K562 (cell line): ENCODE results near the gene WASL. TPM values are rescaled to one million over a fixed set of nuclear protein-coding genes. Genes with fewer than 3 reads are reported as not detected.

Experiments
- CHD1 ChIP-seq: fragments of 200-600 bp; sonication (generic); IDR thresholded peaks from one replicate; pipeline ENCODE4 v1.6.1; 2012; ENCODE audit warnings: mild to moderate bottlenecking, moderate library complexity, low read length, inconsistent platforms
- COPS2 ChIP-seq: fragments of 450-650 bp; conservative IDR thresholded peaks from 2 replicates; pipeline ENCODE4 v1.6.1; 2016; ENCODE audit warnings: mild to moderate bottlenecking, moderate library complexity
- DNMT1 ChIP-seq: fragments of 450-650 bp; IDR thresholded peaks from 2 replicates; pipeline ENCODE4 v1.6.1; 2016; ENCODE audit warnings: antibody characterized with exemption, mild to moderate bottlenecking
- E2F3 ChIP-seq: fragments of 250-450 bp; sonication (Bioruptor Pico); IDR thresholded peaks from 2 replicates; pipeline ENCODE4 v1.4.0; 2020; ENCODE audit warnings: mild to moderate bottlenecking
- ETS2 ChIP-seq: IDR thresholded peaks from 2 replicates; pipeline ENCODE4 v1.6.1; 2016; ENCODE audit warnings: borderline replicate concordance, missing genetic modification characterization, mild to moderate bottlenecking, moderate library complexity, missing compliant biosample characterization; ENCODE audit not compliant: poor library complexity, severe bottlenecking
- FUS ChIP-seq: fragments of 200-400 bp; formaldehyde crosslinking; optimal IDR thresholded peaks from 2 replicates; pipeline ENCODE3; 2017; ENCODE audit warnings: low read depth, low read length
- HDAC8 ChIP-seq: fragments of 450-650 bp; IDR thresholded peaks from 2 replicates; pipeline ENCODE4 v1.6.1; 2016; ENCODE audit warnings: mild to moderate bottlenecking, missing genetic modification characterization, moderate library complexity, missing compliant biosample characterization
- HIVEP1 ChIP-seq: fragments of 250-450 bp; sonication (Bioruptor Pico); IDR thresholded peaks from 2 replicates; pipeline ENCODE4 v1.4.0; 2020; ENCODE audit warnings: mild to moderate bottlenecking
- HNRNPK ChIP-seq: fragments of 200-400 bp; formaldehyde crosslinking; IDR thresholded peaks from one replicate; pipeline ENCODE4 v1.6.1; 2018; ENCODE audit warnings: mild to moderate bottlenecking, low read depth, low read length; ENCODE audit not compliant: poor library complexity, severe bottlenecking
- HNRNPUL1 ChIP-seq: fragments of 200-400 bp; formaldehyde crosslinking; IDR thresholded peaks from 2 replicates; pipeline ENCODE4 v1.6.1; 2017; ENCODE audit warnings: low read length
- ILK ChIP-seq: fragments of 450-650 bp; IDR thresholded peaks from 2 replicates; pipeline ENCODE4 v1.6.1; 2016; ENCODE audit warnings: missing genetic modification characterization, low read depth, mild to moderate bottlenecking, missing compliant biosample characterization, moderate library complexity, borderline replicate concordance
- NR2C1 ChIP-seq, 2 experiments: fragments of 450-650 bp; IDR thresholded peaks; 2 replicates each; pipeline ENCODE4 v1.6.1; 2017; ENCODE audit warnings: mild to moderate bottlenecking in 2 of 2, antibody characterized with exemption in 1 of 2, inconsistent platforms in 1 of 2, missing compliant biosample characterization in 1 of 2, missing genetic modification characterization in 1 of 2
- NRF1 ChIP-seq, 2 experiments: fragments of 450-650 bp; IDR thresholded peaks in 1 of 2; conservative IDR thresholded peaks in 1 of 2; 2 replicates each; pipeline ENCODE4 v1.6.1; 2014; ENCODE audit warnings: mild to moderate bottlenecking in 2 of 2
- SIN3A ChIP-seq, 2 experiments: fragments of 150-350 bp in 1 of 2; IDR thresholded peaks; 2 replicates each; pipeline ENCODE4 v1.6.1; 2011 to 2016; ENCODE audit warnings: borderline replicate concordance in 2 of 2, low read depth in 2 of 2, low read length in 2 of 2, mild to moderate bottlenecking in 2 of 2, moderate library complexity in 2 of 2; ENCODE audit not compliant: control insufficient read depth in 1 of 2
- SUPT5H ChIP-seq: fragments of 450-650 bp; IDR thresholded peaks from 2 replicates; pipeline ENCODE4 v1.6.1; 2016
- ZNF121 ChIP-seq: sonication (generic); formaldehyde crosslinking; conservative IDR thresholded peaks from 2 replicates; pipeline ENCODE4 v1.8.0; 2022; ENCODE audit warnings: missing genetic modification reagents
- ZNF134 ChIP-seq: fragments of 250-450 bp; sonication (Bioruptor Pico); conservative IDR thresholded peaks from 2 replicates; pipeline ENCODE4 v1.4.0; 2020
- ZNF644 ChIP-seq: fragments of 200-800 bp; sonication (Bioruptor generic); IDR thresholded peaks from 2 replicates; pipeline ENCODE4 v1.6.1; 2016; ENCODE audit warnings: low read depth, missing genetic modification characterization, missing compliant biosample characterization
- polyA plus RNA-seq, 8 experiments: library from polyadenylated mRNA; depleted of rRNA in 4 of 8; stranded (reverse) in 5 of 8; unstranded in 3 of 8; fragments of >200 nt; fragmentation: Nextera tagmentation in 2 of 8; fragmentation: Illumina TruSeq in 1 of 8; extraction: Ambion mirVana in 2 of 8; extraction: Trizol in 1 of 8; gene quantifications; 2 replicates each; pipeline versions ENCODE4 v1.2.1 to v1.2.3, GENCODE V29; 2011 to 2014; ENCODE audit warnings: inconsistent platforms in 1 of 8, missing spikeins in 1 of 8
- total RNA-seq, 7 experiments: library from RNA; depleted of rRNA in 6 of 7; stranded (reverse); fragments of >200 nt in 6 of 7; fragmentation: Illumina TruSeq in 2 of 7; extraction: Trizol in 2 of 7; gene quantifications; 2 replicates each; pipeline versions ENCODE4 v1.2.1 to v1.2.3, GENCODE V29; 2011 to 2021; ENCODE audit warnings: low replicate concordance in 1 of 7
- TF ChIP-seq, protein P1 (sequence below): fragments of 250-450 bp; sonication (Bioruptor Pico); IDR thresholded peaks from 2 replicates; pipeline ENCODE4 v1.8.0; 2021; ENCODE audit warnings: moderate library complexity, mild to moderate bottlenecking, inconsistent platforms
- TF ChIP-seq, protein P2 (sequence below): fragments of 250-450 bp; sonication (Bioruptor Pico); IDR thresholded peaks from 2 replicates; pipeline ENCODE4 v1.8.0; 2022; ENCODE audit warnings: inconsistent platforms
- TF ChIP-seq, protein P3 (sequence below): sonication (generic); formaldehyde crosslinking; IDR thresholded peaks from 2 replicates; pipeline ENCODE4 v1.9.0; 2022; ENCODE audit warnings: mild to moderate bottlenecking, missing genetic modification reagents
- TF ChIP-seq, protein P4 (sequence below): fragments of 250-450 bp; sonication (Bioruptor Pico); IDR thresholded peaks from 2 replicates; pipeline ENCODE4 v1.5.0; 2021; ENCODE audit warnings: mild to moderate bottlenecking, moderate library complexity

The WASL gene
- total and polyA plus RNA-seq, 9 of the 15 experiments (the other 6 are each of a cell fraction or from before 2014, with no cell fraction given) = 3.2 to 13.9 (median 8.3) TPM

DNA sequence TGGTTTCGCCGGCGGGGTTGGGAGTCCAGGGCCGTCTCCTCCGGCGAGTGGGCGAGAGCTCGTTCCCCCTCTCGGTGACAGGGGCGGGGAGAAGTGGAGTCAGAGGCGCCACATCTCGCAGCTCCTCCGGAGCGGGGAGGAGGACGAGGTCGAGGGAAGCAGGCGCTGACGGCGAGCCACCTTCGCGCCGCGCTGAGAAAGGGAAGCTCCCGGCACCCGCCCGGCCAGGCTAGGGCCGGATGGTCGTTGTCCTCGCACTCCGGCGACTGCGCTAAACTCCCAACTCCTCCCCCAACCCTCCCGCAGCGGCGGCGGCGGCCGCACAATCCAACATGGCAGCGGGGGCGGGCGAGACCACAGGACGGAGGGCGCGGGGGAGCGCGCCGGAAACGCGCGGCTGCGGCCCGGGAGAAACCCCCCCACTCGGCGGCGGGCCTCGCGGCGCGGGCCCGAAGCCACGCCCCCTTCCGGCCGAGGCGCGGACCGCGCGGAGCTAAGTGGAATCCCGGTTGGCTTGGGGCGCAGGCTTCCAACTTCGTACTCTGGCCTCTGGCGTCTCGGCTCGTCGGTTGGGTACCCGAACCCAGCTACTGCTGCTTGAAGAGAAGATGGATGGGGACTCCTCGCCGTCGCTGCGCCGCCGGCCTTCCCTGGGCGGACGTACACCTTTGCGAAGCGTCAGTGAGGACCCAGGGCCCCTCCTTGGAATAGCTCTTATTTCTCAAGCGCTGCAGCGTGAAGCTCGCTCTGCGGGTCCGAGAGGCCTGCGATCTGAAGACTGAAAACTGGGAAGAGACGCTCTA lies at the start of gene WASL (continued):
- TF ChIP-seq SIN3A (IDR thresholded peaks at IDR 0.05; ENCODE audit: borderline replicate concordance in 2 of 2, control insufficient read depth in 1 of 2, low read depth in 2 of 2, low read length in 2 of 2) (peak; percentile 61 to 82; a peak in 2 of 4 replicates), E2F3 (CRISPR knock-in tag) (0 out of 2 replicates have a peak, but pooled peaks have one; percentile 66), FUS (peak; percentile 95), DNMT1 (no peak), ETS2 (tag) (peak; percentile 94), HNRNPUL1 (no peak), NR2C1 (IDR thresholded peaks at IDR 0.05) (no peak), NR2C1 (tag; IDR thresholded peaks at IDR 0.05) (no peak), COPS2 (no peak), HDAC8 (tag) (0 out of 2 replicates have a peak, but pooled peaks have one; percentile 7), ILK (no peak), HNRNPK (peak; percentile 44), NRF1 (conservative IDR thresholded peaks at IDR 0.05 in 1 of 2, IDR thresholded peaks at IDR 0.05 in 1 of 2) (peak; percentile 88 to 90), ZNF134 (no peak), ZNF121 (CRISPR knock-in tag) (no peak), ZNF644 (tag) (peak; percentile 41; the same call in 1 of the 2 replicates), HIVEP1 (peak; percentile 72; the same call in 1 of the 2 replicates), CHD1 (no peak), SUPT5H (peak; percentile 97)
- TF ChIP-seq, protein P1, sequence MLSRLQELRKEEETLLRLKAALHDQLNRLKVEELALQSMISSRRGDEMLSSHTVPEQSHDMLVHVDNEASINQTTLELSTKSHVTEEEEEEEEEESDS = no peak
- TF ChIP-seq, protein P2, sequence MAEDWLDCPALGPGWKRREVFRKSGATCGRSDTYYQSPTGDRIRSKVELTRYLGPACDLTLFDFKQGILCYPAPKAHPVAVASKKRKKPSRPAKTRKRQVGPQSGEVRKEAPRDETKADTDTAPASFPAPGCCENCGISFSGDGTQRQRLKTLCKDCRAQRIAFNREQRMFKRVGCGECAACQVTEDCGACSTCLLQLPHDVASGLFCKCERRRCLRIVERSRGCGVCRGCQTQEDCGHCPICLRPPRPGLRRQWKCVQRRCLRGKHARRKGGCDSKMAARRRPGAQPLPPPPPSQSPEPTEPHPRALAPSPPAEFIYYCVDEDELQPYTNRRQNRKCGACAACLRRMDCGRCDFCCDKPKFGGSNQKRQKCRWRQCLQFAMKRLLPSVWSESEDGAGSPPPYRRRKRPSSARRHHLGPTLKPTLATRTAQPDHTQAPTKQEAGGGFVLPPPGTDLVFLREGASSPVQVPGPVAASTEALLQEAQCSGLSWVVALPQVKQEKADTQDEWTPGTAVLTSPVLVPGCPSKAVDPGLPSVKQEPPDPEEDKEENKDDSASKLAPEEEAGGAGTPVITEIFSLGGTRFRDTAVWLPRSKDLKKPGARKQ (CRISPR knock-in tag) = no peak
- TF ChIP-seq, protein P3, sequence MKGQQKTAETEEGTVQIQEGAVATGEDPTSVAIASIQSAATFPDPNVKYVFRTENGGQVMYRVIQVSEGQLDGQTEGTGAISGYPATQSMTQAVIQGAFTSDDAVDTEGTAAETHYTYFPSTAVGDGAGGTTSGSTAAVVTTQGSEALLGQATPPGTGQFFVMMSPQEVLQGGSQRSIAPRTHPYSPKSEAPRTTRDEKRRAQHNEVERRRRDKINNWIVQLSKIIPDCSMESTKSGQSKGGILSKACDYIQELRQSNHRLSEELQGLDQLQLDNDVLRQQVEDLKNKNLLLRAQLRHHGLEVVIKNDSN (CRISPR knock-in tag) = peak; percentile 49
- TF ChIP-seq, protein P4, sequence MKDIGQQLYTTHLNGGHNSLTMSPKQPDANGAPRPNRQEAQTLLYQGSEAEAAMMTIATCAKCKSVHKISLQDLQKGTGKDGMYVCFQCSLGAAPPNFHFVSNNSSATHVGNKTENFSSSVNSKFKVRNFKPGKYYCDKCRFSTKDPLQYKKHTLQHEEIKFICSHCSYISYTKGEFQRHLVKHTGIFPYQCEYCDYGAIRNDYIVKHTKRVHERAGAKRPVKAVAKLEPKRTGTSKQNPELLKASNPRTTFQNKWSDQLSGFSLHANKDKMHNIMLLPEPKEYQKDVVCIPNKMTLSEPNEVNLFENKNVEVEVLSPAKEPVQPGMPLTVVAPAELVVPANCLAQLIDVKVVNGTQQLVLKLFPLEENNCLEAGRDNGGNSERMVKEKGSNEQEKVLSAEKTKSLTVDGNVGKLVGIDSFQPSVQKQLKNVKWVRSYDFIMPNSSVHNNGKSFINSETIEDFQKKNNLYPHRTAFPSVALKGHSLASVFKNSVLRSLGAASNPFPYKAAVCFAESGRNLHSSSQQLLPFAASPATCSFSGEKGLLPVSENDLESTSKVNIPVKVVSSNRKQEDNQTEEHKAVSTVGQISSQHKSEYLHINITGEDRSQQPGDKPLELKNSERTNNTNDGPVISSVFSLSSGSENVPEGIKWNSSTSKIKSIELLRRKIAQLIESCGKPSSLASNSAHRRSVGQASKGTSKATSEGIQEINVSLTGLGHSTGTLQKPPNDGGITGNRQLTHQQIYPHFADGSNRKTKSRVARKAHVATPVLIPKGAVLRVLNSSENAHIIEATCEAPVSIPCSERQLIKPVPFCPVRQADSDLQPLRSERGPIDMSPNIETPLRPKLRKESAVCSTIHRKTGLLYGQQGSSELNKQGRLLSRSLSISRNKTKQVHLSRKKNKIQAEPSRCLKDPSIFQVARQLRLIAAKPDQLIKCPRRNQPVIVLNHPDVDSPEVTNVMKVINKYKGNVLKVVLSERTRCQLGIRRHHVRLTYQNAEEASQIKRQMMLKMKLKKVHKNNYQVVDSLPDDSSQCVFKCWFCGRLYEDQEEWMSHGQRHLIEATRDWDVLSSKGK (CRISPR knock-in tag) = no peak
